ENCODE data around the gene PSMB7. TPM values are rescaled to one million over a fixed set of nuclear protein-coding genes. Genes with fewer than 3 reads are reported as not detected.

Gene PSMB7
- total RNA-seq, 2 experiments from 2014 or later, result 69.3 to 71.7 TPM

DNA sequence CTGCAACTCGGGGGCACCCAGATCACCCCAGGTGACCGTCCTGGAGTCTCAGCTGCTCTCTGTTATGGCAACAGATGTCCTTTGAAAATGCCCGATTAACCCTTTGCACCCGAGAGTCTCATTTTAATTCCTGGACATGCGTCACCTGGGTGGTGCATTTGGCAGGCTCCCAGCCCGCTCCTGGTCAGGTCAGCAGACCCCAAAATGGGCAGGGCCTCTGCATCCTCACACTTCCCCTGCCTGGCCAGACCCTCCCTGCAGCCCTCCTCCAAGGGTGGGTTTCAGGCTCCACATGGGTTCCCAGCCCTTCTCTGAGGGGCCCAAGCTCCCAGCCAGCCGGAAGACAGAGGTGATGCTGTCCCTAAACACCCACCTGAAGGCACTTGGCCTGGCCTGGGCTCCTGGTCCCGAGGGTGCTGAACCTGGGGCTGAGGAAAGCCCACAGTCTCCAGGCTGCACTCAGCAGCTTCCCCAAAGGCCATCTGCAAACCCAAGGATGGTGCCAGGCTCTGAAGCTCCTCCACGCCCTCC, 69.4 kb downstream of the PSMB7 start:
- TF ChIP-seq, protein P1, sequence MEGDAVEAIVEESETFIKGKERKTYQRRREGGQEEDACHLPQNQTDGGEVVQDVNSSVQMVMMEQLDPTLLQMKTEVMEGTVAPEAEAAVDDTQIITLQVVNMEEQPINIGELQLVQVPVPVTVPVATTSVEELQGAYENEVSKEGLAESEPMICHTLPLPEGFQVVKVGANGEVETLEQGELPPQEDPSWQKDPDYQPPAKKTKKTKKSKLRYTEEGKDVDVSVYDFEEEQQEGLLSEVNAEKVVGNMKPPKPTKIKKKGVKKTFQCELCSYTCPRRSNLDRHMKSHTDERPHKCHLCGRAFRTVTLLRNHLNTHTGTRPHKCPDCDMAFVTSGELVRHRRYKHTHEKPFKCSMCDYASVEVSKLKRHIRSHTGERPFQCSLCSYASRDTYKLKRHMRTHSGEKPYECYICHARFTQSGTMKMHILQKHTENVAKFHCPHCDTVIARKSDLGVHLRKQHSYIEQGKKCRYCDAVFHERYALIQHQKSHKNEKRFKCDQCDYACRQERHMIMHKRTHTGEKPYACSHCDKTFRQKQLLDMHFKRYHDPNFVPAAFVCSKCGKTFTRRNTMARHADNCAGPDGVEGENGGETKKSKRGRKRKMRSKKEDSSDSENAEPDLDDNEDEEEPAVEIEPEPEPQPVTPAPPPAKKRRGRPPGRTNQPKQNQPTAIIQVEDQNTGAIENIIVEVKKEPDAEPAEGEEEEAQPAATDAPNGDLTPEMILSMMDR (IDR thresholded peaks at IDR 0.05), result no peak

DNA sequence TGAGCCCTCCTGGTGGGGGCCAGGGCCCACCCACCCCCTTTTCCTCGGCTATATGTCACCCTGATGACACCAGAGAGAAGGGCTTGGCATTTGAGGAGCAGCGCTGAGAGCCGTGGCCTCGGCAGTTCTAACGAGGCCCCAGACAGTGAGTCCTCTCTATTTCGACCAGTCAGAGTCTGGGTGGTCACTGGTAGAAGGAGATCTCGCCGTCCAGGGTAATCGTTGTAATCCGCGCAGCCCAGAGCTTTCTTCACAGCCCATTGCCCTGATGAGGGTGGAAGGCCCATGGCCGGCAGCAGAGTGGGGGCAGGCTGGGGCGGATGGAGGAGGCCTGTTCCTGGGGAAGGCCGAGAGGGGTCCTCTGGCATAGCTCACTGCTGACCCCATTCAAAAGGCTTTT, 70.2 kb downstream of the PSMB7 start:
- Mint-ChIP-seq H3K36me3 (ENCODE audit: low read depth) (peaks cover 25% of the 10 kb centered on the region), H3K4me3 (no peak overlapping the region), H3K9me3 (no peaks in the 10 kb centered on the region), H3K27ac (no peak overlapping the region), H3K27me3 (no peaks in the 10 kb centered on the region), H3K4me1 (ENCODE audit: low read depth) (no peaks in the 10 kb centered on the region)
- Histone ChIP-seq H3K27ac (ENCODE audit: low read depth in 1 of 2, low read length in 2 of 2) (no peak overlapping the region), H3K4me3 (ENCODE audit: low read length) (no peak overlapping the region), H3K36me3 (ENCODE audit: insufficient read depth, low read length) (peaks cover 9% of the 10 kb centered on the region), H3K4me1 (ENCODE audit: insufficient read depth, low read length) (no peaks in the 10 kb centered on the region), H3K9me3 (ENCODE audit: control insufficient read depth in 1 of 2, insufficient read depth in 1 of 2, low read length in 2 of 2) (no peaks in the 10 kb centered on the region), H3K27me3 (ENCODE audit: control insufficient read depth in 1 of 2, insufficient read depth in 2 of 2, low read length in 2 of 2) (no peaks in the 10 kb centered on the region)
- TF ChIP-seq, protein P1 (IDR thresholded peaks at IDR 0.05), result no peak
- POLR2A ChIA-PET, result no interaction called here
- CTCF ChIA-PET, result no interaction called here
- DNase-seq (no peak), ATAC-seq (ENCODE audit: poor library complexity) (no peak)
- intact Hi-C loops (cut with DNase I, micrococcal nuclease), result no loop called here

More for the DNA sequence above, 69.4 kb downstream of the PSMB7 start:
- no peaks in the 10 kb centered on the region for H3K4me1 ChIP-seq (ENCODE audit: insufficient read depth, low read length)
- Mint-ChIP-seq H3K27me3 (no peaks in the 10 kb centered on the region), H3K9me3 (no peaks in the 10 kb centered on the region), H3K27ac (no peak overlapping the region), H3K36me3 (ENCODE audit: low read depth) (peaks cover 32% of the 10 kb centered on the region), H3K4me1 (ENCODE audit: low read depth) (no peaks in the 10 kb centered on the region), H3K4me3 (no peak overlapping the region)
- intact Hi-C loops (cut with DNase I, micrococcal nuclease), result no loop called here
- ChIA-PET POLR2A (no interaction called here), CTCF (no interaction called here)
- DNase-seq (no peak), ATAC-seq (ENCODE audit: poor library complexity) (no peak)
- peaks cover 16% of the 10 kb centered on the region for H3K36me3 ChIP-seq (ENCODE audit: insufficient read depth, low read length)
- H3K27ac ChIP-seq (ENCODE audit: low read depth in 1 of 2, low read length in 2 of 2), result no peak overlapping the region
- H3K27me3 ChIP-seq (ENCODE audit: control insufficient read depth in 1 of 2, insufficient read depth in 2 of 2, low read length in 2 of 2), result no peaks in the 10 kb centered on the region
- H3K9me3 ChIP-seq (ENCODE audit: control insufficient read depth in 1 of 2, insufficient read depth in 1 of 2, low read length in 2 of 2), result no peaks in the 10 kb centered on the region
- no peak overlapping the region for H3K4me3 ChIP-seq (ENCODE audit: low read length)

DNA sequence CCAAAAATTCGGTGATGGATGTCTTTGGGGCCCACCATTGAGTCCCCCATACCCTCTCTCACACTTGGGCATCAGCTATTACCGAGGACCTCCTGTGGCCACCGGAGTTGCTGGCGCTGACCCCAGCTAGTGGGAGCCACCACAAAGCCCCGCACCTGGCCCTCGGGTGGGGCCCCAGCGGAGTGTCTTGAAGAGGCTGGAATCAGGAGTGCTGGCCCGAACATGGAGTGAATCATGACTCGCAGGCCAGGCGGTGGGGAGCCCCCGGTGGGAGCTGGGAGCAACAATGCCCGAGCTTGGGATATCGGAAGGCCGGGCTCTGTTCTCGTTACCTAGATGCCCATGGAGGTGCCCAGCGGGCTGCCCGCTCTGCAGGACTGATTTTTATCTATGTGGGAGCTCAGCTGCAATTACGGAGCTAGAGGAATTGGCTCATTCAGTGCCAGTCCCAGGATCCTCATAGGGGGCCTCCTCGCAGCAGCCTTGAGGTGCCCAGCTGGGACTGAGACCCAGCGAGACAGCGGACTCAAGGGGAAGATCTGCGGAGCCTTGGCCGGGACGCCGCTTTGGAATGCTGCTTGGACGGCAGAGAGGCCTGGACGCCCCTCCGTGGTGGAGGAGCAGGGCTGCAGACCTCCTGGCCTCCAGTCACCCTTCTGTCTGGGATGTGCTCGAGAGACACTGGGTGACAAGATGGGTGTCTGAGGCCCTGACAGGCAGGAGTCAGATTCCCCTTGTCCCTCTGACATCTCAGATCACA, 70.8 kb downstream of the PSMB7 start:
- Histone ChIP-seq H3K27ac (ENCODE audit: low read depth in 1 of 2, low read length in 2 of 2) (no peak overlapping the region), H3K4me1 (ENCODE audit: insufficient read depth, low read length) (no peaks in the 10 kb centered on the region), H3K4me3 (ENCODE audit: low read length) (no peak overlapping the region), H3K9me3 (ENCODE audit: control insufficient read depth in 1 of 2, insufficient read depth in 1 of 2, low read length in 2 of 2) (peaks cover 0 to under 1% of the 10 kb centered on the region in 2 experiments), H3K36me3 (ENCODE audit: insufficient read depth, low read length) (peaks cover 3% of the 10 kb centered on the region), H3K27me3 (ENCODE audit: control insufficient read depth in 1 of 2, insufficient read depth in 2 of 2, low read length in 2 of 2) (no peaks in the 10 kb centered on the region)
- ChIA-PET POLR2A (no interaction called here), CTCF (no interaction called here)
- no peak overlapping the region for H3K4me3 Mint-ChIP-seq
- peaks cover 22% of the 10 kb centered on the region for H3K36me3 Mint-ChIP-seq (ENCODE audit: low read depth)
- no peaks in the 10 kb centered on the region for H3K9me3 Mint-ChIP-seq
- ATAC-seq (ENCODE audit: poor library complexity), result no peak
- intact Hi-C loops (cut with DNase I, micrococcal nuclease), result no loop called here
- TF ChIP-seq, protein P1 (IDR thresholded peaks at IDR 0.05), result no peak
- H3K4me1 Mint-ChIP-seq (ENCODE audit: low read depth), result no peaks in the 10 kb centered on the region
- H3K27me3 Mint-ChIP-seq, result no peaks in the 10 kb centered on the region
- DNase-seq, result no peak
- H3K27ac Mint-ChIP-seq, result no peak overlapping the region

All from CD4-positive, alpha-beta T cell (primary cell).